ENCODE results near the gene ARID5B.

The ARID5B gene

GRCh38 chr10:61888744-61889143 is 12.8 kb upstream of the ARID5B start:
- in situ Hi-C loops (cut with HindIII; ENCODE audit: low sequenced_read_pairs) = no loop called here
- no peak for DNase-seq (ENCODE audit: low read depth)
- TF ChIP-seq CTCF (IDR thresholded peaks at IDR 0.05; ENCODE audit: low read depth, low read length, missing control alignments) = no peak
- no peak overlapping the region for H3K4me3 ChIP-seq (ENCODE audit: low read depth, low read length)

GRCh38 chr10:61890430-61890829 is 11.1 kb upstream of the ARID5B start:
- no peak for DNase-seq (ENCODE audit: low read depth)
- H3K4me3 ChIP-seq (ENCODE audit: low read depth, low read length) = no peak overlapping the region
- in situ Hi-C loops (cut with HindIII; ENCODE audit: low sequenced_read_pairs) = no loop called here

GRCh38 chr10:61890881-61891409 is 10.6 kb upstream of the ARID5B start:
- H3K4me3 ChIP-seq (ENCODE audit: low read depth, low read length) = no peak overlapping the region
- TF ChIP-seq CTCF (IDR thresholded peaks at IDR 0.05; ENCODE audit: low read depth, low read length, missing control alignments) = no peak
- in situ Hi-C loops (cut with HindIII; ENCODE audit: low sequenced_read_pairs) = no loop called here
- DNase-seq (ENCODE audit: low read depth) = no peak

More at GRCh38 chr10:61890430-61890829, 11.1 kb upstream of the ARID5B start:
- TF ChIP-seq CTCF (IDR thresholded peaks at IDR 0.05; ENCODE audit: low read depth, low read length, missing control alignments) = no peak

GRCh38 chr10:61891906-61892585 is 9.5 kb upstream of the ARID5B start:
- no peak for TF ChIP-seq CTCF (IDR thresholded peaks at IDR 0.05; ENCODE audit: low read depth, low read length, missing control alignments)
- in situ Hi-C loops (cut with HindIII; ENCODE audit: low sequenced_read_pairs) = no loop called here
- no peak overlapping the region for H3K4me3 ChIP-seq (ENCODE audit: low read depth, low read length)
- no peak for DNase-seq (ENCODE audit: low read depth)

GRCh38 chr10:61892961-61893360 is 8.5 kb upstream of the ARID5B start:
- no peak for TF ChIP-seq CTCF (IDR thresholded peaks at IDR 0.05; ENCODE audit: low read depth, low read length, missing control alignments)
- H3K4me3 ChIP-seq (ENCODE audit: low read depth, low read length) = no peak overlapping the region
- no peak for DNase-seq (ENCODE audit: low read depth)
- in situ Hi-C loops (cut with HindIII; ENCODE audit: low sequenced_read_pairs) = no loop called here

- no peak for DNase-seq (ENCODE audit: low read depth)
- in situ Hi-C loops (cut with HindIII; ENCODE audit: low sequenced_read_pairs) = no loop called here
- no peak for TF ChIP-seq CTCF (IDR thresholded peaks at IDR 0.05; ENCODE audit: low read depth, low read length, missing control alignments)
- no peak overlapping the region for H3K4me3 ChIP-seq (ENCODE audit: low read depth, low read length)
Observed at GRCh38 chr10:61894133-61894532, 7.4 kb upstream of the ARID5B start.

Data from astrocyte of the cerebellum (primary cell).